Measurements from ENCODE around the gene MARVELD3.

Gene MARVELD3

GRCh38 chr16:71681360-71681759 lies 55.4 kb downstream of the MARVELD3 start:
- TF ChIP-seq NFIC (IDR thresholded peaks at IDR 0.05) (no peak), FOXM1 (IDR thresholded peaks at IDR 0.05; ENCODE audit: borderline replicate concordance, low read depth) (no peak), MAX (IDR thresholded peaks at IDR 0.05) (no peak), EGR1 (IDR thresholded peaks at IDR 0.05) (no peak), TCF12 (IDR thresholded peaks at IDR 0.05; ENCODE audit: low read depth) (no peak), REST (IDR thresholded peaks at IDR 0.05; ENCODE audit: low read depth) (no peak)

Data from Ishikawa (cell line).